Dermis microvascular lymphatic vessel endothelial cell (primary cell): ENCODE measurements around the gene PEX3. TPM values are rescaled to one million over a fixed set of nuclear protein-coding genes. Genes with fewer than 3 reads are reported as not detected.
"Not testable (repeated sequence)": the region's sequence is repeated elsewhere in the genome, so short reads cannot be mapped to it uniquely, and the experiment has no call there.

Source experiments
- DNase-seq, 2 donors: peaks; one replicate each; pipeline versions ENCODE4 v3.0.0 to v3.0.0-alpha.2; 2010; ENCODE audit warnings: low read depth in 2 of 2
- total RNA-seq: library from RNA; depleted of rRNA; stranded (reverse); fragments of >200 nt; gene quantifications from 2 replicates; pipeline ENCODE4 v1.2.1, GENCODE V29; 2014

The PEX3 gene
- total RNA-seq, 1 donor from 2014 or later: 13.4 TPM

DNA sequence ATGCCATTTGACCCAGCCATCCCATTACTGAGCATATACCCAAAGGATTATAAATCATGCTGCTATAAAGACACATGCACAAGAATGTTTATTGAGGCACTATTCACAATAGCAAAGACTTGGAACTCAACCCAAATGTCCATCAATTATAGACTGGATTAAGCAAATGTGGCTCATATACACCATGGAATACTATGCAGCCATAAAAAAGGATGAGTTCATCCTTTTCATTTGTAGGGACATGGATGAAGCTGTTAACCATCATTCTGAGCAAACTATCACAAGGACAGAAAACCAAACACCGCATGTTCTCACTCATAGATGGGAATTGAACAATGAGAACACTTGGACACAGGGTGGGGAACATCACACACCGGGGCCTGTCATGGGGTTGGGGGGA is 2.7 kb upstream of the PEX3 start:
- not testable (repeated sequence) for DNase-seq

DNA sequence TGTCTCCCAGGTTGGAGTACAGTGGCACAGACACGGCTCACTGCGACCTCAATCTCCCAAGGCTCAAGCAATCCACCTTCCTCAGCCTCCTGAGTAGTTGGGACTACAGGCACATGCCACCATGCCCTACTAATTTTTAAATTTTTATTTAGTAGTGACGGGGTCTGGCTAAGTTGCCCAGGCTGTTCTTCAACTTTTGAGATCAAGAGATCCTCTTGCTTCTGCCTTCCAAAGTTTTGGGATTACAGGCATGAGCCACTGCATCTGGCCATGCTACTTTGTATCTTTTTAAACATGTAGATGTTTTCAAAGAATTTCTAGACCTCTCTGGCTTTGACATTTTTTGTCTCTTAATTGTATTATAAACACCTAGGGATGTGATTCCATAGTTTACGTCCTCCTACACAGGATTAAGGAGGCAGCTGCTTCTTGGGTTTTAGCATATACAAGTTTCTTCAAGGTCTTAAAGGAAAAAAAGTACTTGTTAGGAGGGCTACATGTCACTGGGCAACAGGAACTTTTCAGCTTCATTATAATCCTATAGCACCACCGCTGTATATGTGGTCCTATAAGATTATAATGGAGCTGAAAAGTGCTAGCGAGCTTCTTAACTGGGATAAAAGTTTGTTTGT is 1.4 kb upstream of the PEX3 start:
- DNase-seq: no peak

DNA sequence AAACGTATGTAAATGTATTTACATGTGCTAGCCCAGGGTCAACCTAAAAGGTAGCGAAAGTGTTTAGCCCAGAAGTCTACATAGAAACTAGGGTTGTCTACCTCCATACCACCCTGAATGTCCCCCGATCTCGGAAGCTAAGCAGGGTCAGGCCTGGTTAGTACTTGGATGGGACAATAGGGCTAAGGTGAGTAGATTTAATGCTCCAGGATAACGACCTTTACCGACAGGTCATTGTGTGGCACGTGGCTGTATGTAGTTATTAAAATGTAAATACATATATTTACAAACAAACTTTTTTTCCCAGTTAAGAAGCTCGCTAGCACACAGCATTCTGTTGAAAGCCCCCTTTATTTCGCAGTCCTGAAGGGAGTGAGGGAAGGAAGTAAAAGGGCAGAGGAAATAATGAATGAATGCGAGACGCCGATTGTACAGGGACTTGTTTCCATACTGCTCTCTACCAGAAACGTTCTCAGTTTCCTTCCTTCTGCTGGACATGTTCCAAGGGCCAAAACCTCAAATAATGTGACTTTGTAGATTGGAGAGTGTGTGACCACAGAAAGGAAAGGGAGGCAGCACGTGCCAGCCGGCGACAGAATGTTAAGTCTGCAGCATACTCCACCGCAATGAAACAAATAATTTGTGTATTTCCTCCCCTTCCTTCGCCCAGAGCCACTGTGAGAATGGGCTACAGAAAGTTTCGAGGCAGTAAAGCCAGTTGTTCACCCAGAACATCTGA is 722 bp upstream of the PEX3 start:
- peak; percentile 42 to 55 for DNase-seq

- no peak for DNase-seq
Measured at GRCh38 chr6:143451531-143451930, 926 bp downstream of the PEX3 start.

DNA sequence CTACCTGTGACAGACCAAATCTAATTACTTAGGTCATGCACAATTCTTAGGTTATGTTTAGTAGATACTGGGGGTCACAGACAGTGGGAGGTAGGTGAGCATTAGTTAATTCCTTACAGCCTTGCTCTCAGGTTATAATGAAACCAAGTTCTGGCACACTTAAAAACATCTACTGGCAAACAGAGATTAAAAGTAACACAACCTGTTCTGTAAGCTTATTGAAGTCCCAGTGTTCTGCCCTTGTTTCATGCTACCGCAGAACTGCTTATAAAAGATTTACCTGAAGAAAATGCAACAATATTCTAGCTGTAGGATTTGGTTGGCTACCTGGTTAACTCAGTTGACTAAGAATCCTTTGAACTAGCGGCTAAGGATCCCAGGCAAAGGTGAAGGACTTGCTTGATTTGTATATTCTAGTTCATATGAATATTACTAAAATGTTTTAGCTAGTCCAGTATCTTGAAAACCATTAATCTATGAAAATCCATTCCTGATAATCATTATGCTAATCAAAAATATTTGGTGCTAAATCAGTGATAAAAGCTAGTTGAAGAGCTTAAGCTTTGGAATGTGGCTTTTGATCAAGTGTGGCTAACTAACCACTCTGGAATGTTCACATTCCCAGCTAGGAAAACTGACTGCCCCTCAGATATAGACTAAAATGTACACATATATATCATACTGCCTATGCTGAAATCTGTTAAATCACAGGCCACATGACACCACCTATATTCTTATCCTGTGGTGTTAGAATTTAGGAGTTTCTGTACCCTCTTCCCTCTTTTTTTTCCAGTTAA is 7.2 kb downstream of the PEX3 start:
- peak in 1 of 2 donors; percentile 1 for DNase-seq

DNA sequence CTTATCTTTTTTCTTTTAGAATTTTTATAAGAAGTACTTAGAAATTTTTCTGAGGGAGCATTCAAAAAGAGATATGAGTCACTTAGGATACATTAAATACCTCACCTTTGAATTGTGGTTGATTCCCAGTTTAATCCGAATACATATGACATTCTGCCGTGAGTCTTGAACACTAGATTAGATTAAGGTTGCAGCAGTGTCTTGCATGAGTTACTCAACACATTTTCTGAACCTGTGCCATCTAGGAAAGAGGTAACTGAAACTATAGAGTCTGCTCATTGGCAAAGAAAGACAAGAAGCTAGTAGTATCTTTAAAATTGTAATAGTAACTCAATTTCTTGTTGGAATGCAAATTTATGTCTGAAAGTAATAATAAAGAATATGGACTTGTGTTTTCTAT is 14.9 kb downstream of the PEX3 start:
- no peak for DNase-seq

- DNase-seq: no peak
Measured at GRCh38 chr6:143468026-143468425, 17.4 kb downstream of the PEX3 start.

GRCh38 chr6:143468823-143469222 is 18.2 kb downstream of the PEX3 start:
- DNase-seq: not testable (repeated sequence)

DNA sequence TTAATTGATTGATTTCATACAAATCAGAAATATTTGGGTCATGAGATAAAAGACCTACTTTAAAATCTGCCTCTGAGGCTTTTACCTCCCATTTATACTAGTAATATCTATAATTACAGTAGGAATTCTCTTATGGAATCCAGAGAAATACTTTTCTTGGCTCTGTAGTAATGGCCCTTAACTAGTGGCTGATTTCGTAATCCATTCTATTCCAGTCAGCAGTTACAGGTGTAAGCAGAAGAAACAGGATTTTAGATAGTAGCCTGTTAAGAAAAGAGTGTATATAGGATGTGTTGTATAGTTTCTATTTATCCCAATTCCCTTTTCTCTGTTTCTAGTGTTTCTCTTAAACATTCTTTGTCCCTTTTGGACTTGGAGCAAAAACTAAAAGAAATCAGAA is 21.2 kb downstream of the PEX3 start:
- DNase-seq: no peak

GRCh38 chr6:143476545-143476944 is 25.9 kb downstream of the PEX3 start:
- DNase-seq: no peak

DNA sequence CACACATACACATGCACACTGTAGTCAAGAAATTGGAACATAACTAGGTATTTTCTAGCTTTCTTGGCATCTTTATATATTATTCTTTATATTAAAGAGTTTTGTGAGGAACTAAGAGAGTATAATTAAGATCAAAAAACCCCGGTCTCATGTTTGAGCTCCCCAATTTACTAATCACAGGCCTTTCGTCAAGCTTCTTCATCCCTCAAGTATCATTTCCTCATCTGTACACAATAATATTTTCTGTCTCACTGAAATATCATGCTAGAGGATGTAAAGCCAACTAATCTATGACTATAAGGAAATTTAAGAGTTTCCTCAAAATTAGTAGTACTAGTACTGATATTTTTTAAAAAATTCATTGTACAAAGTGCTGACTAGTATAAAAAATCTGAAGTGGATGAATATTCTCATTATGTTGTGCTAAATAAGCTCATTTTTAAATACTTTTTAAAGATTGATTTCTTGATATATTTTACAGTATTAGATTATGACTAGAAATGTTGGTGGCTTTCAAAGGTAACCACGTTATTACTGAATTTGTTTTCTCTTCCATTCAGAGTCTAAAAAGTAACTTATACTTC is 28.0 kb downstream of the PEX3 start:
- DNase-seq: no peak

DNA sequence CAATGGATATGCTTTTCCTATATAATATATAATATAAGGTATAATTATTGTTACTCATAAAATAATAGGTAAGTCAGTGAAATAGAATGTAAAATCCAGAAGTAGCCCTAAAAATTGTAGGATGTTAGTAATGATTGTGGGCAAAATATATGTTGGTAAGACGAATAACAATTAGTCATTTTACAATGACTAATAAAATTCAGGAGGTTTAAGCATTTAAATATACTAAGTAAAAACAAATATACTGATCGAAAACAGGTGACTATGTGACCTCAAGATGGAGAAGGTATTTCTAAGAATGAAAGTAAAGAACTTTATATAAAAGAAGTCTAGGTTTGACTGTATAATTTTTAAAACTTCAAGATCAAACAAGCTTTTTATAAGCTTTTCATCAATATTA is 32.0 kb downstream of the PEX3 start:
- no peak for DNase-seq

DNA sequence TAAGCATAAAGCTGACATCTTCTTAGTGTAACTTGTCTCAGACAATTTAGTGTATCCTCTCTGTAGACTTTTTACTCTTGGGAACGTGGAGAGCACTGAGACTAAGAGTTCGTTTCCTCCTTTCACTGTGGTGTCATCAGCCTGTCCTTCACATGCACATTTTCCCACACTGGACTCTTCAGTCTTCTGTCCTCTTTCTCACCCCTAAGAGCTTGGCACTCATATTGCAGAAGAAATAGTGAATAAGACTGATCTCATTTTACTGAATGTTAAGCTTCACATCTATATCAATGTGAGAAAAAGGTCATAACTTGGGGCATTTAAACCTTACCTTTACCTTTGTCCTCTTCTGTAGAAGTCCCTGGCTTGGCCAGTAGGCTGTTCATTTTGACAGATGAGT is 35.4 kb downstream of the PEX3 start:
- no peak for DNase-seq

DNA sequence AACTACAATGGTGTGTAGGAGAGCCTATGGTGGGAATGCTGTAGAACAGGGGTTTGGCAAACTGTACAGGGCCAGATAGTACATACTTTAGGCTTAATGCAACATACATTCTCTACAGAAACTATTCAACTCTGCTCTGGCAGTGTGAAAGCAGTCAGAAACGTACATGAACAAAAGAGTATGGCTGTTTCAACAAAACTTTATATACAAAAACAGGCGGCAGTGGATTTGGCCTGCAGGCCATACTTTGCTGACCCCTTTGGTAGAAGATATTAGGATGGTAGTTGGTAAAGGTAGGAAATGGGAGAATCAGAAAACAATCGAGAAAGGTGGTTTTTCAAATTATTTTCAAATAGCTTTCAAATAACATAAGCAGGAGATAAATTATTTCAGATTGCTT is 36.1 kb downstream of the PEX3 start:
- DNase-seq: no peak

GRCh38 chr6:143490244-143490643 is 39.6 kb downstream of the PEX3 start:
- DNase-seq: no peak

DNA sequence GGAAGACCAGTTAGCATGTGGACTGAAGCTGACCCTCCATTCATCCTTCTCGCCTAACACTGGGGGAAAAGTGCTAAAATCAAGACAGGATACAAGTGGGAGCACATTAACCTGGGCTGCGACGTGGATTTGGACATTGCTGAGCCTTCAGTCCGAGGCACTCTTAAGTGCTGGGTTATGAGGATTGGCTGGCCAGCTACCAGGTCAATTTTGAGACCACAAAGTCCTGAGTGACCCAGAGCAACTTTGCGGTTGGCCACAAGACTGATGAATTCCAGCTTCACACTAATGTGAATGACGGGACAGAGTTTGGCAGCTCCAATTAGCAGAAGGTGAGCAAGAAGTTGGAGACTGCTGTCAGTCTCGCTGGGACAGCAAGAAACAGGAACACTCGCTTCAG is 40.2 kb downstream of the PEX3 start:
- no peak for DNase-seq

DNA sequence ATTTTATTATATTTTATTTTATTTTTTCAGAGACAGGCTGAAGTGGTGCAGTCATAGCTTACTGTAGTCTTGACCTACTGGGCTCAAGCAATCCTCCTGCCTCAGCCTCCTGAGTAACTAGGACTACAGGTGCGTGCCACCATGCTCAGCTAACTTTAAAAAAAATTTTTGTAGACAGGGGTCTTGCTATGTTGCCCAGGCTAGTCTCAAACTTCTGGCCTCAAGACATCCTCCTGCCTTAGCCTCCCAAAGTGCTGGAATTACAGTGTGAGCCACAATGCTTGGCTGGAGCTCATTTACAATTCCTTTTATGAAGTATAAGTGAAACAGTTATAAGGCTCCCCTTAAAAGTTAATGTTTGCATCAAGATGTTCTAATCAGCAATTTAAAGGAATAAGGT is 46.4 kb downstream of the PEX3 start:
- DNase-seq: no peak

DNA sequence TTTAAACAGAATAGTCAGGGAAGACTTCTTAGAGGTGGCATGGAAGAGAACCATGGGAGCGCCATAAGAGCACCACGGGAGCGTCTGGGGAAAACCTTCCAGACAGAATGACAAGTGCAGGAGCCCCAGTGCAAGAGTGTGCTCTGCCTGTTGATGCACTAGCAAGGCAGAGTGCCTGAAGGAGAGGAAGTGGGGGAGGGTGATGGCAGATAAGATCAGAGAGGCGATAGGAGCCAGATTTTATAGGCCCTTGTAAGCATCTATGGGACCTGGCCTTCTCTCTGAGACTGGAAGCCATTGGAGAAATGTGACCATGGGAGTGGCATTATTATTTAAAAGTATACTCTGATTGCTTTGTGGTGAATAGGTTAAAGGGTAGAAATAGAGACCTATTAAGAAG is 47.8 kb downstream of the PEX3 start:
- no peak for DNase-seq

GRCh38 chr6:143501851-143502250 is 51.2 kb downstream of the PEX3 start:
- DNase-seq: no peak

DNA sequence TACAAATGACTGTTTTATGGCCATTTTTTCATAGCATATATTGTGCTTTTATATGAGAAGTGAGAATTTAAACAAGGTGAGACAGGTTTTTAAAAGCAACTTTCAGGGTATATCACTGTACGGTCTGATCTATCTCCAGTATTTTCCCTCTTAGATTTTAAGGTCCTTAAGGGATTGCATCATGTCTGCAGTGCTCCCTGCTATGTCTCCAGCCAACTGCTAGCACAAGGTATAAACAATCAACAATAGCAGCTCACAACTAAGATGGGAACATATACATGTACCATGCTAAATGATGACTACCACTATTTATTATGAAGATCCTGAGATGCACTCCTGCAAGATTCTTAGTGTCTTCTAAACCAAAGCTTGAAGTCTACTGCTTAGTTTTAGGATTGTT is 53.8 kb downstream of the PEX3 start:
- DNase-seq: no peak

- DNase-seq: no peak
Measured at GRCh38 chr6:143505111-143505510, 54.5 kb downstream of the PEX3 start.

DNA sequence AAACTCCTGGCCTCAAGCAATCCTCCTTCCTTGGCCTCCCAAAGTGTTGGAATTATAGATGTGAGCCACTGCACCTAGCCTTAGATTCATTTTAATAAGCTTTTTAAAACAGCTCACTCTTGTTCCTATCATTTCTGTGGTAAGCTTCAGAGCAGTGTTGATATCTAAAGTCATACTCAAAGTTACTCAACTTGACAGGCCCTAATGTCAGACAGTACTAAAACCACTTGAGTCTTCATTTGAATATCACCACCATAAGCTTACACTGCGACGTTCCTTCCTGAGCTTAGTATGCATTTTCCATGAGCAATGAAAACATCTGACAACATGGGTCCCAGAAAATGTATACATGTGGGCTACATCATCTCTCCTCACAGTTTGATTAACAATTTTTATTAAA is 54.9 kb downstream of the PEX3 start:
- no peak for DNase-seq
